HL-60/S4 (cell line): ENCODE data around the gene ACACA.
"Not testable (repeated sequence)": the region's sequence is repeated elsewhere in the genome, so short reads cannot be mapped to it uniquely, and the experiment has no call there.

Source experiments
- in situ Hi-C: fragments of 300-500 bp; cut with MboI; formaldehyde crosslinking; loops from 2 replicates; pipeline ENCODE4 v1.14.3; 2022; ENCODE audit warnings: low sequenced_read_pairs

The ACACA gene

GRCh38 chr17:37084372-37084771, 322.3 kb downstream of the ACACA start:
- in situ Hi-C loops = no loop called here

- in situ Hi-C loops = no loop called here
Observed at GRCh38 chr17:37083456-37083855, 323.2 kb downstream of the ACACA start.

DNA sequence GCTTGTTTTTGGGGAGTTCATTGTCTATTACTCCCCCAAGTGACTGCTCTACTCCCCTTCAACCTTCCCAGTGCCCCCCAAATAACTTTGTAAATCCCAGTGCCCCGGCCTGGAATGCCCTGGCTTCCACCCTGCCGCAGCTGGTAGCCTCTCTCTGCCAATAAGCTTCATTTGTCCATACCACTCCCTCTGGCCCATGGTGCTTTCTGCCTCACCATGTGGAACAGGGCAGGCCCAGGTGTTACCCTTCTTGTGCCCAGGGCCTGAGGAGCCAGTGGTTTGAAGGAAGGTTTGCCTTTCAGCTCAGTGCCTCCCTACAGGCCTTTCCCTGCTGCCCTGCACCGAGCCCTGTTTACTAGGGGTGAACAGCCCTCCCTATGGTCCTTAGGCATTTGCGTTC, 323.7 kb downstream of the ACACA start:
- in situ Hi-C loops = no loop called here

DNA sequence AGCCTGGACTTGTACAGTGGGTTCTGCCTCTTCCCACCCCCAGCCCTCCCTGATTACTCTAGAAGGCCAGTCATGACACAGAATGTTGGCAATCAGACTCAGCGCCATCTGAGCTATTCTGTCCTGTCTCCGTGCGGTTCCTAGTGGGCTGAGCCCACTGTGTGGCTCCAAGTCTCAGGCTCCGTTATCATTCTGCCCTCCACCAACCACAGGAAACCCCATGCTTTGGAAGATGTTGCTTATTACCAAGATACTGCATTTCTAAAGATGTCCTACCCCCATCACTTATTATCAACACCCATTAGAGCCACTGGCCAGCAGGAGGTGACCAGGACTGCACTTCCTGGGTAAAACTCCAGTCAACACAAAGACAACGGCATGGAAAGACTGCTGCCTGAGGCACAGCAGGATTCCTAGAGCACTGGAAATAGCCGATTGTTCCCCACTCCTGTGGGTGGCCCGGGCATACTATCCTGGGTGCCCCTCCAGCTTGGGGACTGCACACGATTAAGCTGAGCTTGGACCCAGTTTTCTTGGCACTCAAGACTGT, 324.2 kb downstream of the ACACA start:
- in situ Hi-C loops = no loop called here

DNA sequence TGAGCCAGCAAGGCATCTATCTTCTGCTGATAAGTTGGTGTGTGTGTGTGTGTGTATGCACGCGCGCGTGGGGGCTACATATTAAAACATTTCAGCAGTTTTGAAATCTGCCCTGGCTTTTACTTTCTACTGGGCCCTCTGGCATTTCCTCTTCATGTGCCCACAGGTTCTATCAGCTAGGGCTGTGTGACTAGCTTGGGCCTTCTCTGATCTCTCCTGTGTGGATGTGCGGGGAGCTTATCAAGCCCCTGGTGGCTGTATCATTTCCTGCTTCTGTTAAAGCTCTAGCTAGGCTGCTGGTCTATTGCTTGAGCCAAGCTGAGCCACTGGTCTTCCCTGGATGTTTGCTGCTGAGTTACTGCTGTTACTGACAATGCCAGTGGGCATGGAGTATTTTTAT, 325.3 kb downstream of the ACACA start:
- in situ Hi-C loops = no loop called here

DNA sequence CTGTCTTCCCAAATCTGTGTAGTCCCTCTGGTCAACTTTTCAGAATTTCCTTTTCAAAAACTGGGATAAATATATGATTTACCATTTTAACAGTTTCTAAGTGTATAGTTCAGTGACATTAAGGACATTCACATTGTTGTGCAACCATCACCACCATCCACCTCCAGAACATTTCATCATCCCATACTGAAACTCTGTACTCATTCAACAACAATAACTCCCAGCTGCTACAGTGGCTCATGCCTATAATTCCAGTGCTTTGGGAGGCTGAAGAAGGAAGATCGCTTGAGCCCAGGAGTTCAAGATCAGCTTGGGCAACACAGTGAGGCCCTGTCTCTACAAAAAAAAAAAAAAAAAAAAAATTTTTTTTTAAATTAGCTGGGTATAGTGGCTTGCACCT, 326.9 kb downstream of the ACACA start:
- in situ Hi-C loops = no loop called here

DNA sequence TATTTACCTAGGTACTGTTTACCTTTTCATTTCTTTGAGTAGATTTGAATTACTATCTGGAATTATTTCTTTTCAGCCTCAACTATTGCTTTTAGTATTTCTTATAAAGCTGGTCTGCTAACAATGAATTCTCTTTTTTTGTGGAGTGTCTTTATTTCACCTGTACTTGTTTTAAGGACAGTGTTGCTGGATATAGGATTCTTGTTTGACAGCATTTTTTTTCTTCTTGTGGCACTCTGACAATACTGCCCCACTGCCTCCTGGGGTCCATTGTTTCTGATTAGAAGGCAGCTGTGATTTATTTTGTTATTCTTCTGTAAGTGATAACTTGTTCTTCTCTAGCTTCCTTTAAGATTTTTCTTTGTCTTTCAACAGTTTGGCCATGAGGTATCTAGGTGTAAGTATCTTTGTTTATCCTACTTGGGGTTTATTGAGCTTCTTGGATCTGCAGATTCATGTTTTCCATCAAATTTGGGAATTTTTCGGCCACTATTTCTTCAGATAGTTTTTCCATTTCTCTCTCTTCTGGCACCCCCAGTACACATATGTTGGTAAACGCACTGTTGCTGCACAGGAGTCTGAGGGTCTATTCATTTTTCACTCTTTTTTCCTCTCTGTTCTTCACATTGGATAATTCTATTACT, 327.4 kb downstream of the ACACA start:
- in situ Hi-C loops = no loop called here

DNA sequence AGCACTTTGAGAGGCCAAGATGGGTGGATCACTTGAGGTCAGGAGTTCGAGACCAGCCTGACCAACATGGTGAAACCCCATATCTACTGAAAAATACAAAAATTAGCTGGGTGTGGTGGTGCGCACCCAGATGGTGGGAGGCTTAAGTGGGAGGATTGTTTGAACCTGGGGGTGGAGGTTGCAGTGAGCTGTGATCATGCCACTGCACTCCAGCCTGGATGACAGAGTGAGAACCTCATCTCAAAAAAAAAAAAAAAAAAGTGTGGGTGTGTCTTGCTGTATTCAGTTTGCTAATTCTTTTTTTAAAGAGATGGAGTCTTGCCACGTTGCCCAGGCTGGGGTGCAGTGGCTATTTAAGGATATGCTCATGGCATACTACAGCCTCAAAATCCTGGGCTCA, 333.2 kb downstream of the ACACA start:
- in situ Hi-C loops = not testable (repeated sequence)

DNA sequence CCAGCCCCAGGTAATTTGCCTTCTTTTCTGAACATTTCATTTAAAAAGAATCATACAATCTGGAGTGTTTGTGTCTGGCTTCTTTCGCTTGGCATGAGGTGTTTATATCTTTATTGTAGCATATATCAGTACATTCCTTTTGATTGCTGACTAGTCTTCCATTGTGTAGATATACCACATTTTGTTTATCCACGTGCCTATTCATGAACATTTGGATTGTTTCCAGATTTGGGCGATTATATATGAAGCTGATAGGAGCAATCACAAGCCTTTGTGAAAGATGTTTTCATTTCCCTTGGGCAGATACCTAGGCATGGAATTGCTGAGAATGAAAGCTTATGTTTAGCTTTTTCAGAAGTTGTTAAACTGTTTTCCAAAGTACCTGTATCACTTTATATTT, 337.5 kb downstream of the ACACA start:
- in situ Hi-C loops = no loop called here

- in situ Hi-C loops = no loop called here
Observed at GRCh38 chr17:37068266-37068665, 338.4 kb downstream of the ACACA start.

GRCh38 chr17:37067555-37068111, 339.0 kb downstream of the ACACA start:
- in situ Hi-C loops = no loop called here

DNA sequence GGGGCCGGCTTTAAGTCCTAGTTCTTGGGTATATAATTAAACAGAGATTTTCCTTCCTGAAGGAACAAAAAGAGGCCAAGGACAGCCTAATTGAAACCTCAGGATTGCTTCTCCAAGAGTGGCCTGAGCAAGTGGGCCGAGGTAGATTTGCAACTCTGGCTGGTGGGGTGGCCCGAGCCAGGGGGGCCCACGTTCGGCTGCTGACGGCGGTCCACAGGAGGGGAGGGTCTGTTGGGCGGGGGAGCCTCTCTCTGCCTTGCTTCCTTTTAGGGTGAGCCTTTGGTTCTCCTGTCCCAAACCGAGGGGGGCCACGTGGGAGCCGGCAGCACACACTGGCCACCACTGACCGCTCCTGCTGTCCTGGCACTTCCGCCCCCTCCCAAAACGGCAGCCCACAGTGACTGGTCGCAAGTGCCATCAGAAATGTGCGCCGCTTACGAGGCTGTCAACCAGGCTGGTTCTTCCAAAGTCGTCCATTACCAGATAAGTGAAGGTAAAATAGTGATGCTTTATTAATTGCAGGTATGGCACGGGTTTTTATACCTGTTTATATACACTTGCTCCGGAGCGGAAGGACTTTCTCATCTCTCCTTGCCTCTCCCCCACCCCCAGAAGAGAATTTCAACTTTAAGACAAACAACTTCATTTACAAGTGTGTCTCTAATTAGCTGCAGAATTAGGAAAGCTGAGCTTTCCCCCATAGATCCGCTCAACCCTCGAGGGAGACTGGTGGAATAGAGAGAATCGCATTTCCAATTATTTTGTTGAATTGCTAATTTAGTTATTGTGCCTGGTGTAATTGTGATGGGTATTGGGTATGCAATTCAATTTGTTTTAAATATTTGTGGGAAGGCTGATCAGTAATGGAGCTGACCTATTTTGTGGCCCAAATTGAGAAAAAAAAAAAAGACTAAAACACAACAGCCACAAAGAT, 340.0 kb downstream of the ACACA start:
- in situ Hi-C loops = no loop called here

DNA sequence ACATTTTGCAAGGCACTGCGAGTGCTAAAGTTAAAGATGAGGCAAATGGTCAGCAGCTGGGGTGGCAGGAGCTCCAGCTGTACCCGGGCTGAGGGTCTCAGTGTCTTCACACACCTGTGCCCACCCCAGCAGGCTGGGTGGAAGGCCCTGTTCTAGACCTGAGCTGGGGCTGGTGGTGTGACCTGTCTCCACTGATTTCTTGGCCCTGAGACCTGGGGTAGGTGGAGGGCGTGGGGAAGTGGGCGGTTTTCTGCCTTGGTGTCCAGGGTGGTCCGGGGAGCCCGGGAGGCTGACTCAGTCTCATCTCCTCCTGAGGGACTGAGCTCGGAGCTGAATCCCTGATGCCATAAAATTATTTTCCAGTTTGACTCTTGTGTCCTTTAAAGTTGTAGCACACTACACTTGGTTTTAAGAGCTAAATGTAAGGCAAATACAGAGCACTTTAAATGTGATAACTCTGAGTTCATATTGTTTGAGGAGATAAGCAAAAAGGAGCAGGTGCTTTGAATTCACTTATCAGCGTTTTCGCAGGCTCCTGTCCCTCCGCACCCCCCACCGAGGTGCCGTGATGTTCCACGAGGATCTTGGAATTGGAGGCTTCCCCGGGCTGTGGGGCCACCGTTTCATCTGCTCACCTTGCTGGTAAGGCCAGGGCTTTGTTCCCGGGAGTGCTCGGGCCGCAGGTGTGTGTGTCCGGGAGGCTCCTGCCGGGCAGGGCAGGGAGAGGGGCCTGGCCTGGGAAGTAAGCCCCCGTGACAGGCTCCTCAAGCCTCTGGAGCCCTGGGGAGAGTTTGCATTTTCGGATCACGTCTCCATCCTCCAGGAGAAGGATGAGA, 340.9 kb downstream of the ACACA start:
- in situ Hi-C loops = no loop called here

GRCh38 chr17:37064956-37065355, 341.7 kb downstream of the ACACA start:
- in situ Hi-C loops = no loop called here

DNA sequence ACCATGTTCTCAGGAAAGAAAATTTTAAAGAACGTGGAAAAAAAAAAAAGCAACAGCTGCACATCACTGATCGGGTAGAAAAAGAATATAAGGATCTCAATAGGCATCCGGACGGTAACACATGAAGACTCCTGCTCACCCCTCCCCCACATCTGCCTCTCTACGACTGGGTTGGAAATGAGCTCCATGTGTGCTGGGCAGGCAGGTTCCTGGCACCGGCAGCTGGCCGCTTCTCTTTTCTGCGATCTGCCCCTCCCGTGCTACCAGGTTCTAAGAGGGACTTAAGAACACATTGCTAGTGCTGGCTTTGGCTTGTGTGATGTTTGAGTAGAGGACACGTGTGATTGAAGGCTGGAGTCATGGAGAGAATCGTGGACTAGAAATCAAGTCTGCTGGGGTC, 342.4 kb downstream of the ACACA start:
- in situ Hi-C loops = no loop called here

- in situ Hi-C loops = no loop called here
Observed at GRCh38 chr17:37062021-37062420, 344.6 kb downstream of the ACACA start.

DNA sequence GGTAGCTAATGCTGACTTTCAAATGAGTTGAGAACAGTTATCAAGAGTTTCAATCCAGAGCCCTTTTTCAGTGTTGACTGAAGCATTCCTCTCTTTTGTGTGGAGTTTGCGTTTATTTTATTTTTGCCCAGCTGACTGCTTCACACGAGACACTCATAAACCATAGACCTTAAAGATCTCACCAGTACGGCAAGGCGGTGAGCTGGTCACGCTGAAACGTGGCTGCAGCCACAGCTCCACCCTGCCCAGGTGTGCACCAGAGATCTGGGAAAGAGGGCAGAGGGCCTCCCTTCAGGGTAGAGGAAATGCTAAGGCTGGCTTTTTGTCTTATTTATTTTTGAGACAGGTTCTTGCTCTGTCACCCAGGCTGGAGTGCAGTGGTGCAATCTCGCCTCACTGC, 345.7 kb downstream of the ACACA start:
- in situ Hi-C loops = no loop called here

DNA sequence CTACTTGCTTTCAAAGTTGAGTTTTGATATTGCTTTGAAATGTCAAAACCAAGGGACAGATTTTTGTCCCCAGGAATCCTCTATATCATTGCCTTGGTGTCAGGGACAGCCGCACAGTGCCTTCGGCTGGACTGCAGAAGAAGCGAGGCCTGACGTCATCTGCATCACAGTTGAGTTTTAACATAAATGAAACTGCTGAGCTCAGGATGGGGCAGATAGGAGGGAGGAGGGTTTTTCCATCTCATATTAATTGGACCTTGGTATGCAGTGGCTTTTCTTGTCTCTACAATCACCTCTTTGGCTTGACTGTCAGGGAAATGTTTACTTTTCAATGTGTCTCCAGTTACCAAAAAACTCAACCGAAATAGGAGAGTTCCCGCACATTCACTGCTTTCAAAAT, 346.5 kb downstream of the ACACA start:
- in situ Hi-C loops = no loop called here

DNA sequence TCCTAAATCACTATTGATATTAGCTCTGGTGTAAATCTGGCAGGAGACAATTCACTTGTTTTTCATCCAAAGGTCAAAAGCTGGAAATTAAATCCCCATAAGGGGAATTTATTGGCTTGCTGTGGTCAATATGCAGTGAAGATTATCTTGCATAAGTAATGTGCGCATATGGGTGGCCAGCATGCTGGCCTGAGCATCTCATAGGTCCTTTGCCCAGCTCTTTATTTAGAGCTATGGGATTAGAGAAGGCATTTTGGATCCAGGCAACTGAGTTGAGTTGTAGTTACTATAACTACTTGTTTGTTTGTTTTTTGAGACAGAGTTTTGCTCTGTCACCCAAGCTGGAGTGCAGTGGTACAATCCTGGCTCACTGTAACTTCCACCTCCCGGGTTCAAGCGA, 347.1 kb downstream of the ACACA start:
- in situ Hi-C loops = no loop called here

GRCh38 chr17:37056622-37057021, 350.0 kb downstream of the ACACA start:
- in situ Hi-C loops = no loop called here

DNA sequence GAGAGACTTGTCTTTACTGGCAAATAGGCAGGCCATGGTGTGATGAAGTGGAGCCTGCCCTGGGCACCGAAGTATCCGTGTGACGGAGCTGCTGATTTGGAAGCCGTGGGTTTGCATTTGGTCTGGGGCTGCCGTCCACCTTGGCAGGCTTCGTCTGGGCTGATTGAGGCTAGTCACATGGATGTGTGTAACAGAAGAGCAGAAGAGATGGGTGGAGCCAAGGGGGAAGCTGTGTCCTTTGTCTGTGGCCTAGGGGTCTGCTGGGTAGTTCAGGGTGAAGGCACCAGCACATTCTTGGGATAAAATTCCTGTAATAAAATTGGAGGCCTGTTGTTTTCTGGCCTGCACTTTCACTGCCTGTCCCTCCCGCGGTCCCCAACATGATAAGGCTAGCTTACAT, 351.7 kb downstream of the ACACA start:
- in situ Hi-C loops = no loop called here
